Neural progenitor cell (in vitro differentiated cells): Measurements from ENCODE around the gene PPP2R2C. TPM values are rescaled to one million over a fixed set of nuclear protein-coding genes. Genes with fewer than 3 reads are reported as not detected.

Source experiments
- DNase-seq: peaks from one replicate; pipeline ENCODE4 v3.0.0-alpha.2; 2016; ENCODE audit warnings: low spot score
- H2AFZ ChIP-seq: fragments of 200-600 bp; sonication (generic); replicated peaks from 2 replicates; pipeline ENCODE4 v1.6.1; 2016; ENCODE audit warnings: antibody characterized with exemption
- H3F3A ChIP-seq: fragments of 200-600 bp; sonication (generic); 2 replicates; pipeline ENCODE4 v1.6.1; 2016; ENCODE audit warnings: antibody characterized with exemption, low read depth
- H3K27ac ChIP-seq: fragments of 200-600 bp; sonication (generic); 2 replicates; pipeline ENCODE4 v1.5.1; 2016; ENCODE audit warnings: mild to moderate bottlenecking
- H3K27me3 ChIP-seq: fragments of 200-600 bp; sonication (generic); 2 replicates; pipeline ENCODE4 v1.6.1; 2016; ENCODE audit warnings: mild to moderate bottlenecking, moderate library complexity
- H3K36me3 ChIP-seq: fragments of 200-600 bp; sonication (generic); 2 replicates; pipeline ENCODE4 v1.5.1; 2016
- H3K4me1 ChIP-seq: fragments of 200-600 bp; sonication (generic); 2 replicates; pipeline ENCODE4 v1.6.1; 2016; ENCODE audit warnings: mixed run types
- H3K4me2 ChIP-seq: fragments of 200-600 bp; sonication (generic); 2 replicates; pipeline ENCODE4 v1.6.1; 2016
- H3K4me3 ChIP-seq: fragments of 200-600 bp; sonication (generic); 2 replicates; pipeline ENCODE4 v1.5.1; 2016
- H3K79me2 ChIP-seq: fragments of 200-600 bp; sonication (generic); 2 replicates; pipeline ENCODE4 v1.6.1; 2016; ENCODE audit warnings: low read depth
- H3K9ac ChIP-seq: fragments of 200-600 bp; sonication (generic); 2 replicates; pipeline ENCODE4 v1.6.1; 2016
- H3K9me3 ChIP-seq: fragments of 200-600 bp; sonication (generic); 2 replicates; pipeline ENCODE4 v1.5.1; 2016; ENCODE audit warnings: low read depth
- H4K20me1 ChIP-seq: fragments of 200-600 bp; sonication (generic); 2 replicates; pipeline ENCODE4 v1.6.1; 2016; ENCODE audit warnings: low read depth
- H3K27ac Mint-ChIP-seq: 3 replicates; pipeline ENCODE4 v1.8.0; 2021; ENCODE audit warnings: mixed read lengths
- H3K27me3 Mint-ChIP-seq: 2 replicates; pipeline ENCODE4 v1.8.0; 2022; ENCODE audit warnings: low read depth, mild to moderate bottlenecking, inconsistent platforms, moderate library complexity, mixed read lengths; ENCODE audit not compliant: insufficient read depth
- H3K36me3 Mint-ChIP-seq: 3 replicates; pipeline ENCODE4 v1.8.0; 2021; ENCODE audit warnings: mixed read lengths
- H3K4me1 Mint-ChIP-seq: 3 replicates; pipeline ENCODE4 v1.8.0; 2021; ENCODE audit warnings: mixed read lengths
- H3K4me3 Mint-ChIP-seq: 3 replicates; pipeline ENCODE4 v1.8.0; 2021; ENCODE audit warnings: mild to moderate bottlenecking, moderate library complexity, mixed read lengths
- H3K9me3 Mint-ChIP-seq: 3 replicates; pipeline ENCODE4 v1.8.0; 2020; ENCODE audit warnings: mixed read lengths
- EZH2 ChIP-seq: fragments of 200-600 bp; sonication (generic); IDR thresholded peaks from 2 replicates; pipeline ENCODE4 v1.6.1; 2017; ENCODE audit warnings: antibody characterized with exemption, mild to moderate bottlenecking, moderate library complexity
- EZH2phosphoT487 ChIP-seq: fragments of 200-600 bp; sonication (generic); IDR thresholded peaks from 2 replicates; pipeline ENCODE4 v1.6.1; 2017; ENCODE audit warnings: antibody characterized with exemption
- total RNA-seq: library from RNA; depleted of rRNA; stranded (reverse); fragments of >200 nt; gene quantifications from 2 replicates; pipeline ENCODE4 v1.2.3, GENCODE V29; 2015; ENCODE audit warnings: low replicate concordance
- TF ChIP-seq, protein P1 (sequence below): fragments of 200-600 bp; sonication (generic); IDR thresholded peaks from 2 replicates; pipeline ENCODE4 v1.5.1; 2017; ENCODE audit warnings: antibody characterized with exemption, mild to moderate bottlenecking

PPP2R2C gene
- total RNA-seq, 1 donor from 2014 or later, result 3.5 TPM

GRCh38 chr4:6297266-6297815 lies 175.1 kb downstream of the PPP2R2C start:
- Histone ChIP-seq H3K27me3 (no peaks in the 10 kb centered on the region), H4K20me1 (no peaks in the 10 kb centered on the region), H3K4me1 (no peaks in the 10 kb centered on the region), H3K9me3 (no peaks in the 10 kb centered on the region), H3F3A (no peaks in the 10 kb centered on the region), H3K4me3 (no peak overlapping the region), H3K9ac (no peak overlapping the region), H2AFZ (no peak overlapping the region), H3K4me2 (no peak overlapping the region), H3K79me2 (no peaks in the 10 kb centered on the region), H3K27ac (no peak overlapping the region), H3K36me3 (no peaks in the 10 kb centered on the region)
- peaks cover 27% of the 10 kb centered on the region for H3K36me3 Mint-ChIP-seq
- no peaks in the 10 kb centered on the region for H3K4me1 Mint-ChIP-seq
- no peak overlapping the region for H3K27ac Mint-ChIP-seq
- TF ChIP-seq, protein P1, sequence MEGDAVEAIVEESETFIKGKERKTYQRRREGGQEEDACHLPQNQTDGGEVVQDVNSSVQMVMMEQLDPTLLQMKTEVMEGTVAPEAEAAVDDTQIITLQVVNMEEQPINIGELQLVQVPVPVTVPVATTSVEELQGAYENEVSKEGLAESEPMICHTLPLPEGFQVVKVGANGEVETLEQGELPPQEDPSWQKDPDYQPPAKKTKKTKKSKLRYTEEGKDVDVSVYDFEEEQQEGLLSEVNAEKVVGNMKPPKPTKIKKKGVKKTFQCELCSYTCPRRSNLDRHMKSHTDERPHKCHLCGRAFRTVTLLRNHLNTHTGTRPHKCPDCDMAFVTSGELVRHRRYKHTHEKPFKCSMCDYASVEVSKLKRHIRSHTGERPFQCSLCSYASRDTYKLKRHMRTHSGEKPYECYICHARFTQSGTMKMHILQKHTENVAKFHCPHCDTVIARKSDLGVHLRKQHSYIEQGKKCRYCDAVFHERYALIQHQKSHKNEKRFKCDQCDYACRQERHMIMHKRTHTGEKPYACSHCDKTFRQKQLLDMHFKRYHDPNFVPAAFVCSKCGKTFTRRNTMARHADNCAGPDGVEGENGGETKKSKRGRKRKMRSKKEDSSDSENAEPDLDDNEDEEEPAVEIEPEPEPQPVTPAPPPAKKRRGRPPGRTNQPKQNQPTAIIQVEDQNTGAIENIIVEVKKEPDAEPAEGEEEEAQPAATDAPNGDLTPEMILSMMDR, result no peak
- TF ChIP-seq EZH2phosphoT487 (no peak), EZH2 (no peak)
- no peaks in the 10 kb centered on the region for H3K9me3 Mint-ChIP-seq
- H3K4me3 Mint-ChIP-seq, result no peak overlapping the region
- H3K27me3 Mint-ChIP-seq, result no peaks in the 10 kb centered on the region
- DNase-seq, result no peak

GRCh38 chr4:6296026-6296425 lies 176.4 kb downstream of the PPP2R2C start:
- H3K9me3 Mint-ChIP-seq, result no peaks in the 10 kb centered on the region
- H3K36me3 ChIP-seq, result no peaks in the 10 kb centered on the region
- no peak overlapping the region for H2AFZ ChIP-seq
- H3K27ac Mint-ChIP-seq, result no peak overlapping the region
- no peaks in the 10 kb centered on the region for H4K20me1 ChIP-seq
- no peak overlapping the region for H3K27ac ChIP-seq
- H3F3A ChIP-seq, result no peaks in the 10 kb centered on the region
- peaks cover 19% of the 10 kb centered on the region for H3K36me3 Mint-ChIP-seq
- H3K9ac ChIP-seq, result no peak overlapping the region
- H3K79me2 ChIP-seq, result no peaks in the 10 kb centered on the region
- no peak overlapping the region for H3K4me2 ChIP-seq
- no peaks in the 10 kb centered on the region for H3K9me3 ChIP-seq
- no peak for DNase-seq
- H3K4me1 ChIP-seq, result no peaks in the 10 kb centered on the region
- no peaks in the 10 kb centered on the region for H3K27me3 Mint-ChIP-seq
- no peak overlapping the region for H3K4me3 ChIP-seq
- TF ChIP-seq EZH2phosphoT487, result no peak
- no peaks in the 10 kb centered on the region for H3K4me1 Mint-ChIP-seq
- H3K27me3 ChIP-seq, result no peaks in the 10 kb centered on the region
- H3K4me3 Mint-ChIP-seq, result no peak overlapping the region

GRCh38 chr4:6295495-6295894 lies 176.9 kb downstream of the PPP2R2C start:
- no peak overlapping the region for H3K27ac Mint-ChIP-seq

More at GRCh38 chr4:6295495-6295894, 176.9 kb downstream of the PPP2R2C start:
- Mint-ChIP-seq H3K27me3 (no peaks in the 10 kb centered on the region), H3K36me3 (peaks cover 14% of the 10 kb centered on the region), H3K9me3 (no peaks in the 10 kb centered on the region), H3K4me1 (no peaks in the 10 kb centered on the region), H3K4me3 (no peak overlapping the region)
- Histone ChIP-seq H3K4me2 (no peak overlapping the region), H3K4me3 (no peak overlapping the region), H3K9me3 (no peaks in the 10 kb centered on the region), H2AFZ (no peak overlapping the region), H3K27me3 (no peaks in the 10 kb centered on the region), H3K36me3 (no peaks in the 10 kb centered on the region), H3K4me1 (no peaks in the 10 kb centered on the region), H4K20me1 (no peaks in the 10 kb centered on the region), H3K27ac (no peak overlapping the region), H3K9ac (no peak overlapping the region), H3K79me2 (no peaks in the 10 kb centered on the region), H3F3A (no peaks in the 10 kb centered on the region)
- TF ChIP-seq, protein P1, result no peak
- no peak for TF ChIP-seq EZH2
- no peak for TF ChIP-seq EZH2phosphoT487
- no peak for DNase-seq
